Activated naive CD4-positive, alpha-beta T cell treated with anti-CD3 and anti-CD28 coated beads, Interleukin-2, amount 50 U/mL, for 72 hours (primary cell): ENCODE measurements around the gene FECH. TPM values are rescaled to one million over a fixed set of nuclear protein-coding genes. Genes with fewer than 3 reads are reported as not detected.
"Not testable (repeated sequence)": the region's sequence is repeated elsewhere in the genome, so short reads cannot be mapped to it uniquely, and the experiment has no call there.

ENCODE experiments used
- ATAC-seq, 2 donors: fragments of 150-1000 bp; cut with Tn5 transposase; 2 replicates each; pipeline ENCODE4 v1.10.0; 2021; ENCODE audit warnings: mild to moderate bottlenecking in 2 of 2, moderate library complexity in 2 of 2
- DNase-seq, 2 donors: peaks; one replicate each; pipeline ENCODE4 v3.0.0; 2021 to 2022; ENCODE audit warnings: low spot score in 2 of 2
- H3K27ac Mint-ChIP-seq, 2 donors: one replicate each; pipeline ENCODE4 v1.8.0; 2022; ENCODE audit warnings: mild to moderate bottlenecking in 2 of 2, mixed read lengths in 2 of 2
- H3K36me3 Mint-ChIP-seq, 2 donors: one replicate each; pipeline ENCODE4 v1.8.0; 2022; ENCODE audit warnings: mixed read lengths in 2 of 2
- H3K9me3 Mint-ChIP-seq, 2 donors: one replicate each; pipeline ENCODE4 v1.8.0; 2022; ENCODE audit warnings: mixed read lengths in 2 of 2
- total RNA-seq, 2 donors: library from RNA; stranded (reverse); gene quantifications; one replicate each; pipeline ENCODE4 v1.2.3, GENCODE V29; 2022

The FECH gene, protein sequence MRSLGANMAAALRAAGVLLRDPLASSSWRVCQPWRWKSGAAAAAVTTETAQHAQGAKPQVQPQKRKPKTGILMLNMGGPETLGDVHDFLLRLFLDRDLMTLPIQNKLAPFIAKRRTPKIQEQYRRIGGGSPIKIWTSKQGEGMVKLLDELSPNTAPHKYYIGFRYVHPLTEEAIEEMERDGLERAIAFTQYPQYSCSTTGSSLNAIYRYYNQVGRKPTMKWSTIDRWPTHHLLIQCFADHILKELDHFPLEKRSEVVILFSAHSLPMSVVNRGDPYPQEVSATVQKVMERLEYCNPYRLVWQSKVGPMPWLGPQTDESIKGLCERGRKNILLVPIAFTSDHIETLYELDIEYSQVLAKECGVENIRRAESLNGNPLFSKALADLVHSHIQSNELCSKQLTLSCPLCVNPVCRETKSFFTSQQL
- total RNA-seq: 10 to 100 TPM; 21.1 to 23.7 TPM

DNA sequence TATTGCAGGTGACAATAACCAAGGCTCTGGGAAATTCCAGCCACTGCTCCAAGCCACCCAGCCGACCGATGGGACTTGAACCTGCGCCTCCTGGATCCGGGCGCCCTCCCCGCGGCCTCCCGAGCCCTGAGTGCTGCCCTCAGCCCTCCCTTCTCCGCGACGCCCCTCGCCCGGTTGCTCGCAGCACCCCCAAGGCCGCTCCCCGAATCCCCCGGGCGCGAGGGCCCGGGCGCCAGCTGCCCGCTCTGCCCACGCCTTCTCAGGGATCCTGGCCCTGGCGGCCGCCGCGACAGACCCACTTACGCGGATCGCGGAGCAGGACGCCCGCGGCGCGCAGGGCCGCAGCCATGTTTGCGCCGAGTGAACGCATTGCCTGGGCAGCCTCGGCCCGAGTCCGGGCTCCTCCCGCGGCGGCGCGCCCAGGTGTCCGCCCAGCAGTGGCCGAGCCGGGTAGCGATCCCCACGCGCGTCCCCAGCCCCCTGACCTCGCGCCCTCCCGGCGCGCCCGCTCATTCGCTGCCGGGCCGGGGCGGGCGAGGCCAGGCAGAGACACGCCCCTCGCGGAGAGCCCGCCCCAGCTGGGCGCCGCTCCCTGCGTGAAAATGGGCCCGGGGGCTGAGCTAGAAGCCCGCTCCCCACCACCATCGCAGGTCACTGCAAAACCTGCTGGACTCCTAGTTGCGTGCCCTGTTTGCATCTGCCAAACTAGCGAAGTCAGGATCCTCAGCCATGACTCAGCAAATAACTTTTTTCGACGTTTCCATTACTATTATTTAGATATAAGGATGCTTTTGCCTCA lies at the start of gene FECH:
TSS of gene FECH (minus strand) at position 452 of the 799 bp plus-strand sequence. CDS start at position 370, 82 bp downstream.
- ATAC-seq: peak; percentile 96 to 97
- peak; percentile 72 to 78 for DNase-seq
- peak within 1 kb of the TSS; percentile 85 to 91 for H3K27ac Mint-ChIP-seq
- no peaks in the 10 kb centered on the region for H3K36me3 Mint-ChIP-seq
- no peaks in the 10 kb centered on the region for H3K9me3 Mint-ChIP-seq

GRCh38 chr18:57635003-57635822 lies 48.7 kb upstream of the FECH start:
- Mint-ChIP-seq H3K27ac (no peak overlapping the region), H3K36me3 (peaks cover 4 to 7% of the 10 kb centered on the region in 2 donors), H3K9me3 (no peaks in the 10 kb centered on the region)
- ATAC-seq: no peak
- no peak for DNase-seq

DNA sequence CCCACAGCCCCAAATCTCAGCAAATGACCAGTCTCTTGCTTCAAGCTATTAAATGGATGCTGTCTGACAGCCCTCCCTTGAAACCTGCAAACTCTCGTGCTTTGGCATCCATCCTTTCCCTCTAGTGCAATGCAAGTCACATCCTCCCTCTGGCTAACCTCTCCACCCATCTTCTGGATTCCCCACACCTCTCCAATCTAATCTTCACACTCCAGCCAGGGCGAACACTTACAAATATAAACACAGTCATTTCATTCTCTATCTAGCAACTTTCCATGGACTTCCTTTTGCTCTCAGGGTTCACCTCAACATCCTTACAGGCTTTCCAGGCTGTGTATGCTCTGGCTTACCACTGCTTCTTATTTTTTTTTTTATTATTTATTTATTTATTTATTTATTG lies 45.2 kb upstream of the FECH start:
- Mint-ChIP-seq H3K36me3 (peaks cover 6 to 8% of the 10 kb centered on the region in 2 donors), H3K27ac (peak overlapping the region in 1 of 2 donors; percentile 96), H3K9me3 (no peaks in the 10 kb centered on the region)
- DNase-seq (no peak), ATAC-seq (no peak)

GRCh38 chr18:57630754-57631595 lies 44.5 kb upstream of the FECH start:
- Mint-ChIP-seq H3K9me3 (no peaks in the 10 kb centered on the region), H3K36me3 (peaks cover 6 to 8% of the 10 kb centered on the region in 2 donors), H3K27ac (peak overlapping the region; percentile 96 to 97)
- no peak for ATAC-seq
- no peak for DNase-seq

- no peaks in the 10 kb centered on the region for H3K9me3 Mint-ChIP-seq
- peak; percentile 97 to 98 for ATAC-seq
- DNase-seq: peak; percentile 93 to 94
- H3K36me3 Mint-ChIP-seq: peaks cover 6 to 8% of the 10 kb centered on the region in 2 donors
- peak overlapping the region; percentile 96 to 97 for H3K27ac Mint-ChIP-seq
These were observed 43.7 kb upstream of the FECH start for GRCh38 chr18:57630002-57630753.

DNA sequence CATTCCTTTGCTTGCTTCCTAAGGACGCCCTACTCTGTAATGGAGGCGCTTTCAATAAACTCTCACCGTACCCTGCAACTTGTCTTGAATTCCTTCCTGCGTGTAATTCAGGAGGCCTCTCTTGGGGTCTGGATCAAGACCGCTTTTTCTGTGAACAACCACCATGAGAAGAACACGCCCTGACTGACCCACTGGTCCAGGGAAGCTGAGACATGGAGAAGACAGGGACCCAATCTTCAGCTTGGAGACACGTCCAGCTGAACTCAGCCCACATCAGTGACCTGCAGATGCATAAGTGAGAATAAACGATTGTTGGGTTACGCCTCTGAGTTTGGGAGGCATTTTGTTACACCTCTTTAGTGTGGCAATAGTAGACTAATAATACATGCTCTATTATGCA lies 42.9 kb upstream of the FECH start:
- DNase-seq: no peak

GRCh38 chr18:57627488-57627887 lies 41.0 kb upstream of the FECH start:
- DNase-seq (no peak), ATAC-seq (no peak)
- Mint-ChIP-seq H3K36me3 (peaks cover 6 to 8% of the 10 kb centered on the region in 2 donors), H3K9me3 (no peaks in the 10 kb centered on the region), H3K27ac (no peak overlapping the region)

More for the DNA sequence above, 42.9 kb upstream of the FECH start:
- Mint-ChIP-seq H3K36me3 (peaks cover 6 to 8% of the 10 kb centered on the region in 2 donors), H3K9me3 (no peaks in the 10 kb centered on the region), H3K27ac (peak overlapping the region; percentile 96 to 97)
- no peak for ATAC-seq

- H3K36me3 Mint-ChIP-seq: peaks cover 11 to 20% of the 10 kb centered on the region in 2 donors
- H3K27ac Mint-ChIP-seq: no peak overlapping the region
- ATAC-seq: no peak
- no peaks in the 10 kb centered on the region for H3K9me3 Mint-ChIP-seq
- no peak for DNase-seq
These were observed 38.5 kb upstream of the FECH start for GRCh38 chr18:57624988-57625387.

GRCh38 chr18:57621246-57621604 lies 34.7 kb upstream of the FECH start:
- DNase-seq (no peak), ATAC-seq (peak; percentile 10 to 17)
- H3K9me3 Mint-ChIP-seq: no peaks in the 10 kb centered on the region
- peak overlapping the region; percentile 97 to 98 for H3K27ac Mint-ChIP-seq
- H3K36me3 Mint-ChIP-seq: peaks cover 10 to 30% of the 10 kb centered on the region in 2 donors

DNA sequence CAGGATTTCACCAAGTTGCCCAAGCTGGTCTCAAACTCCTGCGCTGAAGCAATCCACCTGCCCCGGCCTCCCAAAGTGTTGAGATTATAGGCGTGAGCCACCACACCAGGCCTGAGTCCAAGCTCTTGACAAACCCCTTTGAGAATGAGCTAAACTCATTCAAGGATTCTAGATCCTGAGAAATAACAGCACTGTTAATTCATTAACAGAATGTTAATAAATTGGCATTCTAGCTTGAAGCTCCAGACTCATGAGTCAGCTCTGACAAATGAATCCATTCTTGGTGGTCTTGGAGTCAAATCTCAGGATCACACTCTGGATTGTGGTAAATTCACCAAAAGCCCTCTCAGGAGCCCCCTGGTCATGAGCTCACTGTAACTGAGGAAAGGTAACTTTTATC lies 33.4 kb upstream of the FECH start:
- ATAC-seq (no peak), DNase-seq (no peak)
- Mint-ChIP-seq H3K27ac (peak overlapping the region; percentile 97 to 98), H3K36me3 (peaks cover 18 to 37% of the 10 kb centered on the region in 2 donors), H3K9me3 (no peaks in the 10 kb centered on the region)

DNA sequence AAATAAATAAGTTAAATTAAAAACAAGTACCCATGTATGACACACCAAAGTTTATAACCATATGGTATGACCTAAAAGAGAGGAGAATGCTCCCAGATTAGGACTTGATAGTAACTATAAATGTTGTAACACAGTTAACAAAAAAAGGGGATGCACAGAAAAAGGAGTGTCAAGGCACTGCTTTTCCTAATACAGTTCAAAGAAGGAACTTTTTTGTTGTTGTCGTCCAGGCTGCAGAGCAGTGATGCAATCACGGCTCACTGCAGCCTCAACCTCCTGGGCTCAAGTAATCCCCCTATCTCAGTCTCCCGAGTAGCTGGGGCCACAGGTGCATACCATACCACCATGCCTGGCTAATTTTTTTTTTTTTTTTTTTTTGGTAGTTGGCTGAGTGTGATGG lies 32.4 kb upstream of the FECH start:
- Mint-ChIP-seq H3K9me3 (no peaks in the 10 kb centered on the region), H3K36me3 (peaks cover 18 to 37% of the 10 kb centered on the region in 2 donors), H3K27ac (no peak overlapping the region)
- ATAC-seq (no peak), DNase-seq (no peak)

- ATAC-seq (no peak), DNase-seq (no peak)
- peaks cover 13 to 49% of the 10 kb centered on the region in 2 donors for H3K36me3 Mint-ChIP-seq
- no peaks in the 10 kb centered on the region for H3K9me3 Mint-ChIP-seq
- no peak overlapping the region for H3K27ac Mint-ChIP-seq
These were observed 17.4 kb upstream of the FECH start for GRCh38 chr18:57603871-57604270.

- no peak for ATAC-seq
- no peaks in the 10 kb centered on the region for H3K9me3 Mint-ChIP-seq
- H3K36me3 Mint-ChIP-seq: peaks cover 4 to 29% of the 10 kb centered on the region in 2 donors
- H3K27ac Mint-ChIP-seq: no peak overlapping the region
- no peak for DNase-seq
These were observed 8.8 kb upstream of the FECH start for GRCh38 chr18:57595347-57595746.

GRCh38 chr18:57592716-57593115 lies 6.2 kb upstream of the FECH start:
- H3K9me3 Mint-ChIP-seq, H3K27ac Mint-ChIP-seq, ATAC-seq, DNase-seq, H3K36me3 Mint-ChIP-seq: not testable (repeated sequence)

DNA sequence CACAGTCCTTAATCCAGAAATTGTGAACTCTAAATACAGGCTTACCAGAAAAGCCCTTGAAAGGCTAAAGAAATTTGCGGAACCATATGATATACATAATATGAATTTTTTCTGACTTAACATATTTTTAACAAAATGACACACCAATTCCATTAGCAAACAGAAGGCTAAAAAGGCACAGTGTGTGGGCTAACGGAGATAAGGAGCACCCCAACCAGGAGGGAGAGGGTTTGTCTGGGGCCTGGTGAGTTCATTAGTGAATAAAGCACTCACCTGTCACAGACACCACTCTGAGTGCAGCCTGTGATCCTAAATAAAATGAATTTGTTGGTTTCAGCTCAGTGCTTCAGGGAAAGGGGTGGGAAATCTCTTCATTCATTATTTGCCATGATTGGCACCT lies 2.7 kb upstream of the FECH start:
- no peak for DNase-seq
- ATAC-seq: no peak
- no peaks in the 10 kb centered on the region for H3K9me3 Mint-ChIP-seq
- no peak overlapping the region for H3K27ac Mint-ChIP-seq
- H3K36me3 Mint-ChIP-seq: no peaks in the 10 kb centered on the region
